BLaER1 (cell line): ENCODE measurements around the gene DYRK1B.

Experiments
- H3K27ac ChIP-seq: shearing (Covaris generic); formaldehyde crosslinking; 2 replicates; pipeline ENCODE4 v1.8.1; 2022
- H3K27me3 ChIP-seq: shearing (Covaris generic); formaldehyde crosslinking; 2 replicates; pipeline ENCODE4 v1.8.1; 2022
- H3K36me3 ChIP-seq: shearing (Covaris generic); formaldehyde crosslinking; 2 replicates; pipeline ENCODE4 v1.8.1; 2022
- H3K4me1 ChIP-seq: shearing (Covaris generic); formaldehyde crosslinking; 2 replicates; pipeline ENCODE4 v1.8.1; 2022
- H3K4me2 ChIP-seq: shearing (Covaris generic); formaldehyde crosslinking; 2 replicates; pipeline ENCODE4 v1.8.1; 2022
- H3K4me3 ChIP-seq: shearing (Covaris generic); formaldehyde crosslinking; 2 replicates; pipeline ENCODE4 v1.8.1; 2022
- H3K9ac ChIP-seq: shearing (Covaris generic); formaldehyde crosslinking; 2 replicates; pipeline ENCODE4 v1.8.1; 2022
- H3K9me3 ChIP-seq: shearing (Covaris generic); formaldehyde crosslinking; 2 replicates; pipeline ENCODE4 v1.8.1; 2022
- H4K20me1 ChIP-seq: shearing (Covaris generic); formaldehyde crosslinking; 2 replicates; pipeline ENCODE4 v1.8.1; 2022
- Cebpa-rat ChIP-seq: shearing (Covaris generic); IDR thresholded peaks from 2 replicates; pipeline ENCODE4 v1.8.1; 2022

The DYRK1B gene

DNA sequence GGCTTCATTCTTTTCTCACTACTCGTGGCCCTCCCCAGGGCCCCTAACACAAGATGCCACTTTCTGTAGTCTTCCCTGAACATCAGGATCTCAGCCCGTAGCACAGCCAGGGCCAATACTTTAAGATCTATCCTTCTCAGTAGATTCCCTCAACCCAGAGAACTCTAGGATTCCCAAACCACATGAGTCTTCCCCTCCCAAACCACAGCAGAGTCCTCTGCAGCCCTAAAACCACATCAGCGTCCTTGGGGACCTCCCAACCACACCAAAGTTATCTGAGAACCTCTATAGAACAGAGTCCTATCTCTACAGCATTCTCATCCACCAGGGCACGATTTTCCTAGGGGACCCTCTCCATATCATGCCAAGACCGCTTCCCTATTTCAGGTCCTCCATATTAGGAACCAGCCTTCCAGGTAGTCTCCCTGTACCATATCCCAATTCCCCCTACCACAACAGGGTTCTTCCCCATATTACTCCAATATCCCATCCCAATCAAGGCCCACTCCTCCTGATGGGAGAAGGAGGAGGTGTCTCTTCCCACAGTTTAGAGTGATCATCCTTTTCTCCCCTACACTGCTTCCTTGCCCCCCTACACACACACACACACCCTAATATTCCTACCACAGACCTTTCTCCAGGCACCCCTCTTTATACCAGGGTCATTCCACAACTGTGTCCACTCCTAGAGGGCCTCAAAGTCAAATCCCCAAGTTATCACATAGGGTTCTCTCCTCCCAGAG lies 1.4 kb downstream of the DYRK1B start:
- Histone ChIP-seq H3K4me2 (peak overlapping the region; percentile 94), H3K9ac (peak overlapping the region; percentile 71; the same call in 1 of the 2 replicates), H3K27ac (peak overlapping the region; percentile 54; the same call in 1 of the 2 replicates), H3K27me3 (no peaks in the 10 kb centered on the region; the same call in 1 of the 2 replicates), H3K4me1 (peaks cover 49% of the 10 kb centered on the region), H3K4me3 (peak overlapping the region; percentile 75), H3K9me3 (no peaks in the 10 kb centered on the region), H3K36me3 (peaks cover 78% of the 10 kb centered on the region), H4K20me1 (peaks cover 84% of the 10 kb centered on the region)
- TF ChIP-seq Cebpa-rat = no peak

DNA sequence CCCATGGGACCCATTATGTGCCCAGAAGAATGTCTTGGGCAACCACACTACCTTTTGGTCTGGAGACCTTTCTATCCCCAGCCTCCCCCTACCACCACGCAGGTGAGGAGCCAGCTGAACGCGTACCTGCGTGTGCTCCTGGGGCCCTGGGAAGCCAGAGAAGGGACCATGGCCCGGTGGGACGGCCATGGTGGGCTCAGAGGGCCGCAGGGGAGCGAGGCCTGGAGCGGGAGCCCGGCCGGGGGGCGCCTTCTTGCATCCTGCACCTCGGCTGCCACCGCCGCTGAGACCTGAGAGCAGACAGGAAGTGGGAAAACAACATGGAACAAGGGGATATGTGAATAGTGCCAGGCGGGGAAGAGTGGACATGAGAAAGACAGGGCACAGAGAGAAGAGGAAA lies 2.3 kb downstream of the DYRK1B start:
- no peak overlapping the region for H3K27ac ChIP-seq
- no peak overlapping the region for H3K4me3 ChIP-seq
- no peaks in the 10 kb centered on the region for H3K9me3 ChIP-seq
- H3K36me3 ChIP-seq = peaks cover 76% of the 10 kb centered on the region
- peak overlapping the region; percentile 94 for H3K4me2 ChIP-seq
- no peak for TF ChIP-seq Cebpa-rat
- H4K20me1 ChIP-seq = peaks cover 77% of the 10 kb centered on the region
- H3K9ac ChIP-seq = no peak overlapping the region
- peaks cover 49% of the 10 kb centered on the region for H3K4me1 ChIP-seq
- no peaks in the 10 kb centered on the region; the same call in 1 of the 2 replicates for H3K27me3 ChIP-seq

DNA sequence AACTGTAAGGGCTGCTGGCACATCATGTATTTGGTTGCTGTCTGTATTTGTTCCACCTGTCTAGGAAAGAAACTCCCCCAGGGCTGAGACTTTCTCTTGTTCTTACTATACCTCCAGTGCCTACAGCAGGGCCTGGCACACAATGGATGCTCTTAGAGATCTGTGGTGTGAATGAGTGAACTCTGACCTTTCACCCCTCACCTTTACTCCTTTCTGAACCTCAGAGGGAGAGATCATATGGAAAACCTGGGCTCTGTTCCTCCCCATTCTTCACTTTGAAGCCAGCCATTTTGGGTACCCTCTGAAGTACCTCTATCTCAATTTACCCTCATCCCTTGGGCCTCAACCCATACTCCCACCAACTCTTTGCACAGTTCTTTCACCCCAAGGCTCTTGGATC lies 3.1 kb downstream of the DYRK1B start:
- Histone ChIP-seq H3K4me3 (no peak overlapping the region), H3K27me3 (no peaks in the 10 kb centered on the region; the same call in 1 of the 2 replicates), H3K9ac (no peak overlapping the region), H3K4me1 (peaks cover 49% of the 10 kb centered on the region), H3K27ac (no peak overlapping the region), H3K36me3 (peaks cover 76% of the 10 kb centered on the region), H3K4me2 (no peak overlapping the region), H3K9me3 (no peaks in the 10 kb centered on the region), H4K20me1 (peaks cover 69% of the 10 kb centered on the region)
- no peak for TF ChIP-seq Cebpa-rat

DNA sequence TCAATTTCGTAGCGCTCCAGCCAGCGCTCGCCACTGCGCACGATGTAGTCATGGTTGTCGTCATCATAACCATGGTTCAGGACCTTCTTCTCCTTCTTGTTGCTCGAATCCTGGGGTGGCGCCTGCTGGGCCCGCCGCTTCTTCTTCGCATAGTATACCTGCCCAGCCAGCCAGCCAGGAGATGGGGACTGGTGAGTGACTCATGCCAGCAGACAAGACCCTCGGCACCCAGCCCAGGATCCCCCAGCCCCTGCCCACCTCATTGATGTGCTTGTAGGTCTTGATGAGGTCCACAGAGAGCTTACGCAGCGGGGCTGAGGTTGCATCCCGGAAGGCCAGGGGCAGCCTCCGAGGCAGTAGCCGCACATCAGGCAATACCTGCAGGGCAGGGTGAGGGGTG lies 3.6 kb downstream of the DYRK1B start:
- H3K27me3 ChIP-seq = no peaks in the 10 kb centered on the region; the same call in 1 of the 2 replicates
- peaks cover 76% of the 10 kb centered on the region for H3K36me3 ChIP-seq
- H3K4me3 ChIP-seq = no peak overlapping the region
- no peak overlapping the region for H3K27ac ChIP-seq
- H3K4me2 ChIP-seq = no peak overlapping the region
- H3K4me1 ChIP-seq = peaks cover 49% of the 10 kb centered on the region
- TF ChIP-seq Cebpa-rat = no peak
- H3K9ac ChIP-seq = no peak overlapping the region
- peaks cover 64% of the 10 kb centered on the region for H4K20me1 ChIP-seq
- no peaks in the 10 kb centered on the region for H3K9me3 ChIP-seq

DNA sequence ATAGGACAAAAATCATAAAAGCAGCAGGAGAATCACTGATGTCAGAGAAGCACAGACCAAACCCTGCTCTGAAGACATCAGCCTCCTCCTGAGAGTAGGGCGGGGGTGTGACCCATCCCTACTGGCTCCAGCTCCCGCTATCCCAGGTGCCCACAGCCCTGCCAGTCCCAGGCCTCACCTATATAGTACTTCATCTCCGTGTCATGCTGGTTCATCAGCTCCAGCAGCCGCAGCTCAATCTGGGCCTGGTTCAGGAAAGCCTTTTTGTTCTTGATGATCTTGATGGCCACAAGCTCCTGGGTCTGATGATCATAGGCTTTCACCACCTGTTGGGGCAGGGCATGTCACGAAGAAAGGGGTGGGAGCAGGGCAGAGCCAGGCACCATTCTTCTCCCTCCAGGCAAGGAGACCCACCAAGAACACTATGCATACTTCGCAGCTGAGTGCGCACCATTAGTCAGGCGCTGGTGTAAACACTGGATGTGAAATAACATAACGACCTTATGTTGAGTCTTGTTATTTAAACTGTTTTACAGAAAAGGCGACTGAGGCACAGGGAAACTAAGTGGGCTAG lies 4.2 kb downstream of the DYRK1B start:
- Histone ChIP-seq H3K4me1 (peaks cover 52% of the 10 kb centered on the region), H3K9me3 (no peaks in the 10 kb centered on the region), H3K4me3 (no peak overlapping the region), H3K4me2 (peak overlapping the region; percentile 1; the same call in 1 of the 2 replicates), H3K9ac (no peak overlapping the region), H3K36me3 (peaks cover 76% of the 10 kb centered on the region), H3K27me3 (no peaks in the 10 kb centered on the region; the same call in 1 of the 2 replicates), H4K20me1 (peaks cover 58% of the 10 kb centered on the region), H3K27ac (no peak overlapping the region)
- no peak for TF ChIP-seq Cebpa-rat

DNA sequence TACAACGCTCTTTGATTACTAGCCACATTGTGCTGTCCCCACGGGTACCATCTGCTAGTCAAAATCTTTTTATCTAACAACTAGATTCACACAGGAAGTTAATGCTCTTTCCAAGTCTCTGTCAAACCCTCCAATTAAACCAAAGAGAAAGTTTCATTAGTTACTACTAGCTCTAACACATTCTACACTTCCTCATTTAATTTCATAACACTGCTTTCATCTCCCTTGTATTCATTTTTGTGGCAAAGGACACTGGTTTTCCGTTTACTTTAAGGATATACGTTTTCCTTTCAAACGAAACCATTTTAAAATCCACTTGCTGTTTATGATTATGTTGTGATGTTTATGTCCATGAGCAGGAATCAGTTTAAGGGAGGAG lies 5.3 kb downstream of the DYRK1B start:
- H3K27me3 ChIP-seq = no peaks in the 10 kb centered on the region; the same call in 1 of the 2 replicates
- H3K4me3 ChIP-seq = no peak overlapping the region
- TF ChIP-seq Cebpa-rat = no peak
- H3K9ac ChIP-seq = no peak overlapping the region
- peaks cover 68% of the 10 kb centered on the region for H3K36me3 ChIP-seq
- no peaks in the 10 kb centered on the region for H3K9me3 ChIP-seq
- peaks cover 45% of the 10 kb centered on the region for H3K4me1 ChIP-seq
- H3K4me2 ChIP-seq = no peak overlapping the region
- H4K20me1 ChIP-seq = peaks cover 48% of the 10 kb centered on the region
- no peak overlapping the region for H3K27ac ChIP-seq

DNA sequence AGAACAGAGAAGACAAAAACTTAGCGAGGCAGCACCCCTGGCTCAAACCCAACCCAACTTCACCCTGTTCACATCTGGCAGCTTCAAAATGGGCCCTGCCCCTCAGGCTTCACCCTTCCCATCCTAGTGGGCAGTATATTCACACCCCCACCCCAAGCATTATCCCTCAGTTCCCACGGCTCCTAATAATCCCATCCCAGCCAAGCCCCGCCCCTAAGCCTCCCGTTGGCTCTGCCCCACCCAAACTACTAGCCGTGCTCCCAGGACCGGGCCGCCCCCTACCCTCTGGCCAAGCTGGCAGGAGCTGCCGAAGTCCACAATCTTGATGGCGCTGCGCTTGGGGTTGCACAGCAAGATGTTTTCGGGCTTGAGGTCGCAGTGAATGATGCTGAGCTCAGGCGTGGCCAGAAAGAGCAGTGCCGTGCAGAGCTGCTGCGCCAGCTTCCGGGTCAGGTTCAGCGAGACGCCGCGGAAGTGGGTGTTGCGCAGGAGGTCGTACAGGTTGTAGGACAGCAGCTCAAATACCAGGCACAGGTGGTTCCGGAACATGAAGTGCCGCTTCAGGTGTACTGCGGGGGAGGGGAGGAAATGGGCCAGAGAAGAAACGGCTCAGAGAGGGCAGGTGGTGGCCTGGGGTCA lies 5.8 kb downstream of the DYRK1B start:
- H3K27me3 ChIP-seq = no peaks in the 10 kb centered on the region; the same call in 1 of the 2 replicates
- no peak overlapping the region for H3K9ac ChIP-seq
- H3K27ac ChIP-seq = no peak overlapping the region
- H3K4me3 ChIP-seq = no peak overlapping the region
- no peaks in the 10 kb centered on the region for H3K9me3 ChIP-seq
- H3K4me1 ChIP-seq = peaks cover 44% of the 10 kb centered on the region
- H3K4me2 ChIP-seq = no peak overlapping the region
- no peak for TF ChIP-seq Cebpa-rat
- H4K20me1 ChIP-seq = peaks cover 43% of the 10 kb centered on the region
- H3K36me3 ChIP-seq = peaks cover 68% of the 10 kb centered on the region

DNA sequence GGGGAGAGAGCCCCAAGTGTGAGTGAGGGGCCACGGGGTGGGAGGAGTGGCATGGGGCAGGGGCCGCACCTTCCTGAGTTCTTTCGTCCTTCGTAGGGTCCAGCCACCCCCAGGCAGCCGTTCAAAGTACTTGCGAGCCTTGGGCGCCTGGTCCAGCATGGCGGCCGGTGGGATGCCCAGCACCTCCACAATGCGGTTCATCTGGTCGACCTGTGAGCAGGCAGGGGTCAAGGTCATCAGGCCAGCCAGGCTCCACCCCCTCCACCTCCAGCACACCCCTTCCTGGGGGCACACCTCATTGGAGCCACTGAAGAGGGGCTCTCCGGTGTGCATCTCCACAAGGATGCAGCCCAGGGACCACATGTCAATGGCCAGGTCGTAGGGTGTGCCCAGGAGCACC lies 6.7 kb downstream of the DYRK1B start:
- Histone ChIP-seq H3K36me3 (peaks cover 72% of the 10 kb centered on the region), H3K27me3 (no peaks in the 10 kb centered on the region; the same call in 1 of the 2 replicates), H3K9me3 (no peaks in the 10 kb centered on the region), H3K27ac (no peak overlapping the region), H3K4me3 (no peak overlapping the region), H4K20me1 (peaks cover 33% of the 10 kb centered on the region), H3K4me1 (peaks cover 35% of the 10 kb centered on the region), H3K9ac (no peak overlapping the region), H3K4me2 (no peak overlapping the region)
- no peak for TF ChIP-seq Cebpa-rat

DNA sequence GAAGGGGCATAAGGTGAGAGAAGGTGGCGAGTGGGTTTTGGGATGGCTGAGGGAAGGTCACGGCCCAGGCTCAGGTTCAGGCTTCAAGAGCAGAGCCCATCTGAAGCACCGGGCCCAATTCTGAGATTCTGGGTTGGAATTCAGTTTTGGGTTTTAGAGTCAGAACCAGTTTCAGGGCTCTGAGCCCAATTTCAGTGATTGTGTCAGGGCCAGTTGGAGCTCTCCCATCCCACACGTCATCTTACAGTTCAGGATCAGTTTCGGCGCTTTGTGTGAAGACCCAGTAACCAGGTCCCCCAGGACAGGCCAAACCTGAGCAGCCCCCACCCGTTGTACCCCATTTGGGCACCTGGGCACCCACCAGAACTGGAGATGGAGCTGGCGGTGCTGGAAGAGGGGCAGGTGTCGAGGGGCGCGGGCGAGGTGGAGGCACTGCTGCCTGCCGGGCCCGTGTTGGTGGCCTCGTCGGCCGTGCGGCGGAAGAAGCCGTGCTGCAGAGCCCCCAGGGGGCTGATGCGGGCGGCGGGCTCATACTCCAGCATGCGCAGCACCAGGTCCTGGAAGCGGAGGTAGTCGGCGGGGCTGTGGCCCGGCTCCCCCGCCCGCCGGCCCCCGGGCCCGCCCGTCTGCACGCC lies 7.5 kb downstream of the DYRK1B start:
- Histone ChIP-seq H3K4me2 (no peak overlapping the region), H3K36me3 (peaks cover 67% of the 10 kb centered on the region), H3K4me1 (peaks cover 27% of the 10 kb centered on the region), H3K9me3 (no peaks in the 10 kb centered on the region), H4K20me1 (peaks cover 26% of the 10 kb centered on the region), H3K9ac (no peak overlapping the region), H3K27me3 (no peaks in the 10 kb centered on the region; the same call in 1 of the 2 replicates), H3K27ac (no peak overlapping the region), H3K4me3 (no peak overlapping the region)
- TF ChIP-seq Cebpa-rat = no peak
